ENCODE data around the gene HBZ. TPM values are rescaled to one million over a fixed set of nuclear protein-coding genes. Genes with fewer than 3 reads are reported as not detected.
"Not testable (repeated sequence)": the region's sequence is repeated elsewhere in the genome, so short reads cannot be mapped to it uniquely, and the experiment has no call there.

The HBZ gene
- total RNA-seq, 1 experiment from 2014 or later: not detected

GRCh38 chr16:173211-173854 is 20.9 kb downstream of the HBZ start:
- H2AFZ ChIP-seq (ENCODE audit: low read length); H3K36me3 ChIP-seq (ENCODE audit: low read depth, low read length); H3K4me2 ChIP-seq (ENCODE audit: low read length); CTCF ChIA-PET; intact Hi-C loops (cut with micrococcal nuclease); H4K20me1 ChIP-seq (ENCODE audit: low read length); DNase-seq; POLR2A ChIA-PET (ENCODE audit: unreplicated experiment); H3K27ac ChIP-seq (ENCODE audit: low read length); BruUV-seq (replicated peaks); ATAC-seq; H3F3A ChIP-seq (ENCODE audit: low read length, unreplicated experiment); H3K9me2 ChIP-seq (replicated peaks; ENCODE audit: low read length); H3K9ac ChIP-seq (ENCODE audit: low read length); H3K4me1 ChIP-seq (ENCODE audit: insufficient read depth, low read length); H3K4me3 ChIP-seq (ENCODE audit: low read length); H3K79me2 ChIP-seq (ENCODE audit: low read length); H3K9me3 ChIP-seq (ENCODE audit: low read length): not testable (repeated sequence)
- peaks cover 17% of the 10 kb centered on the region for H3K27me3 ChIP-seq (ENCODE audit: low read length)

GRCh38 chr16:173928-174769 is 21.7 kb downstream of the HBZ start:
- BruUV-seq (replicated peaks); H3K4me3 ChIP-seq (ENCODE audit: low read length); H2AFZ ChIP-seq (ENCODE audit: low read length); H3K4me2 ChIP-seq (ENCODE audit: low read length); H3K79me2 ChIP-seq (ENCODE audit: low read length); H3K9me3 ChIP-seq (ENCODE audit: low read length); H3K27ac ChIP-seq (ENCODE audit: low read length); POLR2A ChIA-PET (ENCODE audit: unreplicated experiment); H3F3A ChIP-seq (ENCODE audit: low read length, unreplicated experiment); H3K4me1 ChIP-seq (ENCODE audit: insufficient read depth, low read length); CTCF ChIA-PET; intact Hi-C loops (cut with micrococcal nuclease); ATAC-seq; DNase-seq; H4K20me1 ChIP-seq (ENCODE audit: low read length); H3K36me3 ChIP-seq (ENCODE audit: low read depth, low read length); H3K9me2 ChIP-seq (replicated peaks; ENCODE audit: low read length); H3K9ac ChIP-seq (ENCODE audit: low read length): not testable (repeated sequence)
- peaks cover 17% of the 10 kb centered on the region for H3K27me3 ChIP-seq (ENCODE audit: low read length)

- POLR2A ChIA-PET (ENCODE audit: unreplicated experiment): no interaction called here
- H3K9me3 ChIP-seq (ENCODE audit: low read length): no peaks in the 10 kb centered on the region
- no peak for ATAC-seq
- CTCF ChIA-PET: no interaction called here
- H2AFZ ChIP-seq (ENCODE audit: low read length): no peak overlapping the region
- H4K20me1 ChIP-seq (ENCODE audit: low read length): no peaks in the 10 kb centered on the region
- H3K36me3 ChIP-seq (ENCODE audit: low read depth, low read length): no peaks in the 10 kb centered on the region
- no peak overlapping the region for H3K4me3 ChIP-seq (ENCODE audit: low read length)
- H3K27me3 ChIP-seq (ENCODE audit: low read length): peaks cover 17% of the 10 kb centered on the region
- H3K27ac ChIP-seq (ENCODE audit: low read length): no peak overlapping the region
- DNase-seq: no peak
- H3F3A ChIP-seq (ENCODE audit: low read length, unreplicated experiment): no peaks in the 10 kb centered on the region
- H3K79me2 ChIP-seq (ENCODE audit: low read length): no peaks in the 10 kb centered on the region
- no peak overlapping the region for H3K4me2 ChIP-seq (ENCODE audit: low read length)
- no peaks in the 10 kb centered on the region for H3K9me2 ChIP-seq (replicated peaks; ENCODE audit: low read length)
- H3K4me1 ChIP-seq (ENCODE audit: insufficient read depth, low read length): no peaks in the 10 kb centered on the region
- intact Hi-C loops (cut with micrococcal nuclease): no loop called here
- no peak overlapping the region for H3K9ac ChIP-seq (ENCODE audit: low read length)
- BruUV-seq (replicated peaks): no TSS peak
- TF ChIP-seq EZH2phosphoT487 (IDR thresholded peaks at IDR 0.05; ENCODE audit: borderline replicate concordance, low read length) (no peak), CTCF (conservative IDR thresholded peaks at IDR 0.05; ENCODE audit: low read depth, low read length) (no peak), EZH2 (IDR thresholded peaks at IDR 0.05; ENCODE audit: low read length, unreplicated experiment) (no peak)
Measured at GRCh38 chr16:175011-175949, 22.8 kb downstream of the HBZ start.

- H3K9ac ChIP-seq (ENCODE audit: low read length); CTCF ChIA-PET; H3K27ac ChIP-seq (ENCODE audit: low read length); DNase-seq; H3K9me2 ChIP-seq (replicated peaks; ENCODE audit: low read length); H3K36me3 ChIP-seq (ENCODE audit: low read depth, low read length); H3K9me3 ChIP-seq (ENCODE audit: low read length); H3K4me2 ChIP-seq (ENCODE audit: low read length); H2AFZ ChIP-seq (ENCODE audit: low read length); H3F3A ChIP-seq (ENCODE audit: low read length, unreplicated experiment); H3K4me3 ChIP-seq (ENCODE audit: low read length); H3K4me1 ChIP-seq (ENCODE audit: insufficient read depth, low read length); H3K79me2 ChIP-seq (ENCODE audit: low read length); H4K20me1 ChIP-seq (ENCODE audit: low read length); POLR2A ChIA-PET (ENCODE audit: unreplicated experiment); intact Hi-C loops (cut with micrococcal nuclease); BruUV-seq (replicated peaks); ATAC-seq: not testable (repeated sequence)
- peaks cover 17% of the 10 kb centered on the region for H3K27me3 ChIP-seq (ENCODE audit: low read length)
Measured at GRCh38 chr16:176006-176405, 23.6 kb downstream of the HBZ start.

GRCh38 chr16:176477-177382 is 24.3 kb downstream of the HBZ start, which contains the start of gene HBA1:
TSS of gene HBA1 (plus strand) at chr16:176680. CDS start at chr16:176717, 37 bp downstream.
- H3K36me3 ChIP-seq (ENCODE audit: low read depth, low read length); H3K79me2 ChIP-seq (ENCODE audit: low read length); ATAC-seq; POLR2A ChIA-PET (ENCODE audit: unreplicated experiment); H3K9ac ChIP-seq (ENCODE audit: low read length); H2AFZ ChIP-seq (ENCODE audit: low read length); intact Hi-C loops (cut with micrococcal nuclease); H3K27ac ChIP-seq (ENCODE audit: low read length); H3K4me1 ChIP-seq (ENCODE audit: insufficient read depth, low read length); H3K9me3 ChIP-seq (ENCODE audit: low read length); H3F3A ChIP-seq (ENCODE audit: low read length, unreplicated experiment); DNase-seq; H3K4me3 ChIP-seq (ENCODE audit: low read length); BruUV-seq (replicated peaks); H4K20me1 ChIP-seq (ENCODE audit: low read length); CTCF ChIA-PET; H3K9me2 ChIP-seq (replicated peaks; ENCODE audit: low read length); H3K4me2 ChIP-seq (ENCODE audit: low read length): not testable (repeated sequence)
- H3K27me3 ChIP-seq (ENCODE audit: low read length): peaks cover 17% of the 10 kb centered on the region
